ENCODE measurements around the gene PANK1. TPM values are rescaled to one million over a fixed set of nuclear protein-coding genes. Genes with fewer than 3 reads are reported as not detected.

PANK1 gene
- 10 to 100 TPM; 49.7 to 54.1 (median 51.9) TPM for polyA plus RNA-seq (ENCODE audit: insufficient read length in 3 of 3)

- peak in 2 of 3 donors; percentile 67 to 72 for DNase-seq (ENCODE audit: low read depth in 3 of 3, low spot score in 2 of 3)
Measured at GRCh38 chr10:89644967-89645741, at the start of gene PANK1. TSS of gene PANK1 (minus strand) at chr10:89645242. CDS start at chr10:89644891, 351 bp downstream.

- DNase-seq (ENCODE audit: low read depth in 3 of 3, low spot score in 2 of 3) = no peak
Measured at GRCh38 chr10:89693176-89693575, 48.1 kb upstream of the PANK1 start.

- DNase-seq (ENCODE audit: low read depth in 3 of 3, low spot score in 2 of 3) = no peak
Measured at GRCh38 chr10:89692416-89692815, 47.4 kb upstream of the PANK1 start.

- no peak for DNase-seq (ENCODE audit: low read depth in 3 of 3, low spot score in 2 of 3)
Measured at GRCh38 chr10:89690027-89690426, 45.0 kb upstream of the PANK1 start.

GRCh38 chr10:89685936-89686335, 40.9 kb upstream of the PANK1 start:
- no peak for DNase-seq (ENCODE audit: low read depth in 3 of 3, low spot score in 2 of 3)

GRCh38 chr10:89684604-89685003, 39.6 kb upstream of the PANK1 start:
- DNase-seq (ENCODE audit: low read depth in 3 of 3, low spot score in 2 of 3) = no peak

- DNase-seq (ENCODE audit: low read depth in 3 of 3, low spot score in 2 of 3) = no peak
Measured at GRCh38 chr10:89683883-89684282, 38.8 kb upstream of the PANK1 start.

- no peak for DNase-seq (ENCODE audit: low read depth in 3 of 3, low spot score in 2 of 3)
Measured at GRCh38 chr10:89679986-89680385, 34.9 kb upstream of the PANK1 start.

- no peak for DNase-seq (ENCODE audit: low read depth in 3 of 3, low spot score in 2 of 3)
Measured at GRCh38 chr10:89677341-89677740, 32.3 kb upstream of the PANK1 start.

GRCh38 chr10:89670926-89671325, 25.9 kb upstream of the PANK1 start:
- no peak for DNase-seq (ENCODE audit: low read depth in 3 of 3, low spot score in 2 of 3)

- no peak for DNase-seq (ENCODE audit: low read depth in 3 of 3, low spot score in 2 of 3)
Measured at GRCh38 chr10:89669985-89670384, 24.9 kb upstream of the PANK1 start.

- no peak for DNase-seq (ENCODE audit: low read depth in 3 of 3, low spot score in 2 of 3)
Measured at GRCh38 chr10:89668386-89669071, 23.5 kb upstream of the PANK1 start.

- no peak for DNase-seq (ENCODE audit: low read depth in 3 of 3, low spot score in 2 of 3)
Measured at GRCh38 chr10:89666138-89666537, 21.1 kb upstream of the PANK1 start.

- DNase-seq (ENCODE audit: low read depth in 3 of 3, low spot score in 2 of 3) = no peak
Measured at GRCh38 chr10:89665302-89665701, 20.3 kb upstream of the PANK1 start.

- no peak for DNase-seq (ENCODE audit: low read depth in 3 of 3, low spot score in 2 of 3)
Measured at GRCh38 chr10:89664203-89664602, 19.2 kb upstream of the PANK1 start.

- DNase-seq (ENCODE audit: low read depth in 3 of 3, low spot score in 2 of 3) = no peak
Measured at GRCh38 chr10:89663144-89663543, 18.1 kb upstream of the PANK1 start.

GRCh38 chr10:89662596-89662995, 17.6 kb upstream of the PANK1 start:
- no peak for DNase-seq (ENCODE audit: low read depth in 3 of 3, low spot score in 2 of 3)

GRCh38 chr10:89659143-89660131, 14.4 kb upstream of the PANK1 start:
- DNase-seq (ENCODE audit: low read depth in 3 of 3, low spot score in 2 of 3) = no peak

GRCh38 chr10:89657302-89657701, 12.3 kb upstream of the PANK1 start:
- no peak for DNase-seq (ENCODE audit: low read depth in 3 of 3, low spot score in 2 of 3)

- no peak for DNase-seq (ENCODE audit: low read depth in 3 of 3, low spot score in 2 of 3)
Measured at GRCh38 chr10:89655722-89656121, 10.7 kb upstream of the PANK1 start.

- no peak for DNase-seq (ENCODE audit: low read depth in 3 of 3, low spot score in 2 of 3)
Measured at GRCh38 chr10:89653410-89653869, 8.4 kb upstream of the PANK1 start.

Data from right renal cortex interstitium (tissue), 3 donors.